Liver (tissue), 9 donors: ENCODE measurements around the gene CNKSR1. TPM values are rescaled to one million over a fixed set of nuclear protein-coding genes. Genes with fewer than 3 reads are reported as not detected.

Experiments
- DNase-seq: peaks from one replicate; pipeline ENCODE4 v3.0.0-alpha.2; 2017; ENCODE audit warnings: low spot score
- H3K27ac ChIP-seq, 2 donors: one replicate each; pipeline ENCODE4 v1.7.0; 2013; ENCODE audit warnings: inconsistent platforms in 2 of 2, low read length in 2 of 2, control low read depth in 1 of 2, low read depth in 1 of 2, mild to moderate bottlenecking in 1 of 2
- H3K27me3 ChIP-seq, 4 donors: one replicate each; pipeline versions ENCODE4 v1.6.1 to v1.7.0; 2013; ENCODE audit warnings: low read length in 3 of 4, inconsistent platforms in 1 of 4, mild to moderate bottlenecking in 1 of 4, moderate library complexity in 1 of 4; ENCODE audit not compliant: control insufficient read depth in 4 of 4, insufficient read depth in 4 of 4
- H3K36me3 ChIP-seq, 4 donors: one replicate each; pipeline versions ENCODE4 v1.6.1 to v1.7.0; 2013; ENCODE audit warnings: low read length in 3 of 4, mild to moderate bottlenecking in 3 of 4, low read depth in 1 of 4, moderate library complexity in 1 of 4; ENCODE audit not compliant: control insufficient read depth in 4 of 4, insufficient read depth in 3 of 4
- H3K4me1 ChIP-seq, 4 donors: one replicate each; pipeline versions ENCODE4 v1.6.1 to v1.7.0; 2013; ENCODE audit warnings: low read length in 3 of 4, mild to moderate bottlenecking in 3 of 4, moderate library complexity in 1 of 4; ENCODE audit not compliant: control insufficient read depth in 4 of 4, insufficient read depth in 4 of 4
- H3K4me3 ChIP-seq, 3 donors: one replicate each; pipeline versions ENCODE4 v1.6.1 to v1.7.0; 2013; ENCODE audit warnings: low read length in 3 of 3, control low read depth in 1 of 3, low read depth in 1 of 3, mild to moderate bottlenecking in 1 of 3
- H3K9ac ChIP-seq, 2 donors: one replicate each; pipeline ENCODE4 v1.7.0; 2013; ENCODE audit warnings: low read length in 2 of 2, mild to moderate bottlenecking in 2 of 2, moderate library complexity in 2 of 2, control low read depth in 1 of 2, low read depth in 1 of 2
- H3K9me3 ChIP-seq, 4 donors: one replicate each; pipeline versions ENCODE4 v1.6.1 to v1.7.0; 2013; ENCODE audit warnings: low read length in 3 of 4; ENCODE audit not compliant: control insufficient read depth in 4 of 4
- CTCF ChIP-seq: fragments of 150-350 bp; IDR thresholded peaks from 2 replicates; pipeline ENCODE4 v1.5.1; 2017; ENCODE audit warnings: improper control_type of control experiment, low read depth, low read length; ENCODE audit not compliant: missing input control
- EGR1 ChIP-seq, 2 donors: IDR thresholded peaks; 2 replicates each; pipeline ENCODE4 v1.6.1; 2016 to 2018; ENCODE audit warnings: antibody characterized with exemption in 2 of 2, low read depth in 2 of 2
- FOXA1 ChIP-seq: IDR thresholded peaks from 2 replicates; pipeline ENCODE4 v1.6.1; 2016; ENCODE audit warnings: antibody characterized with exemption
- GABPA ChIP-seq, 2 donors: IDR thresholded peaks in 1 of 2; conservative IDR thresholded peaks in 1 of 2; 2 replicates each; pipeline ENCODE4 v1.6.1; 2016; ENCODE audit warnings: antibody characterized with exemption in 2 of 2, mild to moderate bottlenecking in 1 of 2, moderate library complexity in 1 of 2
- HNF4A ChIP-seq, 2 donors: conservative IDR thresholded peaks; 2 replicates each; pipeline ENCODE4 v1.6.1; 2016; ENCODE audit warnings: antibody characterized with exemption in 2 of 2, mild to moderate bottlenecking in 2 of 2
- HNF4G ChIP-seq: IDR thresholded peaks from 2 replicates; pipeline ENCODE4 v1.6.1; 2016; ENCODE audit warnings: antibody characterized with exemption
- MAX ChIP-seq: IDR thresholded peaks from 2 replicates; pipeline ENCODE4 v1.6.1; 2016; ENCODE audit warnings: antibody characterized with exemption
- NR2F2 ChIP-seq: IDR thresholded peaks from 2 replicates; pipeline ENCODE4 v1.6.1; 2016; ENCODE audit warnings: antibody characterized with exemption
- RAD21 ChIP-seq, 2 donors: IDR thresholded peaks; 2 replicates each; pipeline ENCODE4 v1.6.1; 2016; ENCODE audit warnings: antibody characterized with exemption in 2 of 2, mild to moderate bottlenecking in 2 of 2
- RXRA ChIP-seq, 2 donors: IDR thresholded peaks; 2 replicates each; pipeline ENCODE4 v1.6.1; 2017 to 2018; ENCODE audit warnings: antibody characterized with exemption in 2 of 2, mild to moderate bottlenecking in 1 of 2
- SP1 ChIP-seq: IDR thresholded peaks from 2 replicates; pipeline ENCODE4 v1.6.1; 2018; ENCODE audit warnings: antibody characterized with exemption, mild to moderate bottlenecking
- TAF1 ChIP-seq: conservative IDR thresholded peaks from 2 replicates; pipeline ENCODE4 v1.6.1; 2016; ENCODE audit warnings: antibody characterized with exemption, mild to moderate bottlenecking
- YY1 ChIP-seq: IDR thresholded peaks from 2 replicates; pipeline ENCODE4 v1.6.1; 2016; ENCODE audit warnings: antibody characterized with exemption, mild to moderate bottlenecking
- WGBS: extraction: QIAGEN DNeasy Blood & Tissue Kit; methylation state at CpG from one replicate; pipeline ENCODE4 v1.1.7; 2013; 5-methylcytosine and 5-hydroxymethylcytosine counted together
- polyA plus RNA-seq, 2 donors: library from polyadenylated mRNA; stranded (reverse) in 1 of 2; unstranded in 1 of 2; fragments of 200-250 nt in 1 of 2; fragments of >200 nt in 1 of 2; fragmentation: Nextera tagmentation in 1 of 2; extraction: Ambion mirVana in 1 of 2; gene quantifications; one replicate each; pipeline versions ENCODE4 v1.2.1 to v1.2.3, GENCODE V29; 2013 to 2015
- total RNA-seq, 2 donors: library from RNA; depleted of rRNA; stranded (reverse); fragments of >200 nt; gene quantifications; one replicate each; pipeline ENCODE4 v1.2.3, GENCODE V29; 2014
- TF ChIP-seq, protein P1 (sequence below): IDR thresholded peaks from 2 replicates; pipeline ENCODE4 v1.6.1; 2016; ENCODE audit warnings: antibody characterized with exemption, mild to moderate bottlenecking
- donor health status: healthy.
- donor health status: healthy.
- donor health status: healthy.
- donor health status: healthy.
- donor health status: healthy.

Gene CNKSR1
- total and polyA plus RNA-seq, 4 donors: 0.48 to 2.2 (median 0.87) TPM

GRCh38 chr1:26210147-26210870 lies 33.0 kb downstream of the CNKSR1 start:
- Histone ChIP-seq H3K4me1 (no peaks in the 10 kb centered on the region), H3K27ac (no peak overlapping the region), H3K9me3 (no peaks in the 10 kb centered on the region), H3K4me3 (no peak overlapping the region), H3K27me3 (no peaks in the 10 kb centered on the region), H3K36me3 (no peaks in the 10 kb centered on the region), H3K9ac (no peak overlapping the region)
- no peak for DNase-seq
- TF ChIP-seq FOXA1 (no peak), MAX (no peak), YY1 (no peak), GABPA (IDR thresholded peaks at IDR 0.05 in 1 of 2, conservative IDR thresholded peaks at IDR 0.05 in 1 of 2) (no peak), TAF1 (no peak), EGR1 (IDR thresholded peaks at IDR 0.05; ENCODE audit: low read depth in 2 of 2) (no peak), HNF4G (no peak), SP1 (no peak), RAD21 (IDR thresholded peaks at IDR 0.05) (no peak)
- TF ChIP-seq, protein P1, sequence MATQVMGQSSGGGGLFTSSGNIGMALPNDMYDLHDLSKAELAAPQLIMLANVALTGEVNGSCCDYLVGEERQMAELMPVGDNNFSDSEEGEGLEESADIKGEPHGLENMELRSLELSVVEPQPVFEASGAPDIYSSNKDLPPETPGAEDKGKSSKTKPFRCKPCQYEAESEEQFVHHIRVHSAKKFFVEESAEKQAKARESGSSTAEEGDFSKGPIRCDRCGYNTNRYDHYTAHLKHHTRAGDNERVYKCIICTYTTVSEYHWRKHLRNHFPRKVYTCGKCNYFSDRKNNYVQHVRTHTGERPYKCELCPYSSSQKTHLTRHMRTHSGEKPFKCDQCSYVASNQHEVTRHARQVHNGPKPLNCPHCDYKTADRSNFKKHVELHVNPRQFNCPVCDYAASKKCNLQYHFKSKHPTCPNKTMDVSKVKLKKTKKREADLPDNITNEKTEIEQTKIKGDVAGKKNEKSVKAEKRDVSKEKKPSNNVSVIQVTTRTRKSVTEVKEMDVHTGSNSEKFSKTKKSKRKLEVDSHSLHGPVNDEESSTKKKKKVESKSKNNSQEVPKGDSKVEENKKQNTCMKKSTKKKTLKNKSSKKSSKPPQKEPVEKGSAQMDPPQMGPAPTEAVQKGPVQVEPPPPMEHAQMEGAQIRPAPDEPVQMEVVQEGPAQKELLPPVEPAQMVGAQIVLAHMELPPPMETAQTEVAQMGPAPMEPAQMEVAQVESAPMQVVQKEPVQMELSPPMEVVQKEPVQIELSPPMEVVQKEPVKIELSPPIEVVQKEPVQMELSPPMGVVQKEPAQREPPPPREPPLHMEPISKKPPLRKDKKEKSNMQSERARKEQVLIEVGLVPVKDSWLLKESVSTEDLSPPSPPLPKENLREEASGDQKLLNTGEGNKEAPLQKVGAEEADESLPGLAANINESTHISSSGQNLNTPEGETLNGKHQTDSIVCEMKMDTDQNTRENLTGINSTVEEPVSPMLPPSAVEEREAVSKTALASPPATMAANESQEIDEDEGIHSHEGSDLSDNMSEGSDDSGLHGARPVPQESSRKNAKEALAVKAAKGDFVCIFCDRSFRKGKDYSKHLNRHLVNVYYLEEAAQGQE: no peak
- WGBS: 88% methylated on average over 5 of the region's 5 CpGs

GRCh38 chr1:26212726-26213125 lies 35.4 kb downstream of the CNKSR1 start:
- no peaks in the 10 kb centered on the region for H3K9me3 ChIP-seq
- no peak overlapping the region for H3K4me3 ChIP-seq
- TF ChIP-seq SP1: no peak
- no peak for TF ChIP-seq RXRA (IDR thresholded peaks at IDR 0.05)
- no peak for TF ChIP-seq EGR1 (IDR thresholded peaks at IDR 0.05; ENCODE audit: low read depth in 2 of 2)
- no peak for TF ChIP-seq HNF4A (conservative IDR thresholded peaks at IDR 0.05)
- TF ChIP-seq CTCF: no peak
- no peak for TF ChIP-seq NR2F2
- WGBS: 88% methylated on average over 5 of the region's 5 CpGs
- DNase-seq: no peak
- H3K27ac ChIP-seq: no peak overlapping the region
- H3K36me3 ChIP-seq: no peaks in the 10 kb centered on the region
- no peaks in the 10 kb centered on the region for H3K27me3 ChIP-seq
- no peaks in the 10 kb centered on the region for H3K4me1 ChIP-seq
- H3K9ac ChIP-seq: no peak overlapping the region
